Breast epithelium (tissue), 3 donors: Measurements from ENCODE around the gene LDLRAD4.

ENCODE experiments used
- CTCF ChIP-seq, 3 donors: fragments of 450-650 bp; IDR thresholded peaks; one replicate each; pipeline ENCODE4 v1.5.1; 2016 to 2017; ENCODE audit warnings: antibody characterized with exemption in 3 of 3, mild to moderate bottlenecking in 3 of 3, moderate library complexity in 3 of 3
- POLR2A ChIP-seq: fragments of 450-650 bp; IDR thresholded peaks from one replicate; pipeline ENCODE4 v1.6.1; 2016; ENCODE audit warnings: antibody characterized with exemption, mild to moderate bottlenecking, moderate library complexity
- POLR2AphosphoS5 ChIP-seq, 3 donors: sonication (generic); formaldehyde crosslinking; IDR thresholded peaks; one replicate each; pipeline ENCODE4 v1.6.1; 2017; ENCODE audit warnings: antibody characterized with exemption in 3 of 3

- TF ChIP-seq CTCF (IDR thresholded peaks at IDR 0.05): no peak
- TF ChIP-seq POLR2A: no peak
- no peak for TF ChIP-seq POLR2AphosphoS5 (IDR thresholded peaks at IDR 0.05)
These were observed 28.0 kb downstream of the LDLRAD4 start for GRCh38 chr18:13246591-13246990.
